Neural progenitor cell (in vitro differentiated cells): ENCODE measurements around the gene SPOPL. TPM values are rescaled to one million over a fixed set of nuclear protein-coding genes. Genes with fewer than 3 reads are reported as not detected.

Experiments used
- DNase-seq: peaks from one replicate; pipeline ENCODE4 v3.0.0-alpha.2; 2016; ENCODE audit warnings: low spot score
- H2AFZ ChIP-seq: fragments of 200-600 bp; sonication (generic); replicated peaks from 2 replicates; pipeline ENCODE4 v1.6.1; 2016; ENCODE audit warnings: antibody characterized with exemption
- H3F3A ChIP-seq: fragments of 200-600 bp; sonication (generic); 2 replicates; pipeline ENCODE4 v1.6.1; 2016; ENCODE audit warnings: antibody characterized with exemption, low read depth
- H3K27ac ChIP-seq: fragments of 200-600 bp; sonication (generic); 2 replicates; pipeline ENCODE4 v1.5.1; 2016; ENCODE audit warnings: mild to moderate bottlenecking
- H3K27me3 ChIP-seq: fragments of 200-600 bp; sonication (generic); 2 replicates; pipeline ENCODE4 v1.6.1; 2016; ENCODE audit warnings: mild to moderate bottlenecking, moderate library complexity
- H3K36me3 ChIP-seq: fragments of 200-600 bp; sonication (generic); 2 replicates; pipeline ENCODE4 v1.5.1; 2016
- H3K4me1 ChIP-seq: fragments of 200-600 bp; sonication (generic); 2 replicates; pipeline ENCODE4 v1.6.1; 2016; ENCODE audit warnings: mixed run types
- H3K4me2 ChIP-seq: fragments of 200-600 bp; sonication (generic); 2 replicates; pipeline ENCODE4 v1.6.1; 2016
- H3K4me3 ChIP-seq: fragments of 200-600 bp; sonication (generic); 2 replicates; pipeline ENCODE4 v1.5.1; 2016
- H3K79me2 ChIP-seq: fragments of 200-600 bp; sonication (generic); 2 replicates; pipeline ENCODE4 v1.6.1; 2016; ENCODE audit warnings: low read depth
- H3K9ac ChIP-seq: fragments of 200-600 bp; sonication (generic); 2 replicates; pipeline ENCODE4 v1.6.1; 2016
- H3K9me3 ChIP-seq: fragments of 200-600 bp; sonication (generic); 2 replicates; pipeline ENCODE4 v1.5.1; 2016; ENCODE audit warnings: low read depth
- H4K20me1 ChIP-seq: fragments of 200-600 bp; sonication (generic); 2 replicates; pipeline ENCODE4 v1.6.1; 2016; ENCODE audit warnings: low read depth
- H3K27ac Mint-ChIP-seq: 3 replicates; pipeline ENCODE4 v1.8.0; 2021; ENCODE audit warnings: mixed read lengths
- H3K27me3 Mint-ChIP-seq: 2 replicates; pipeline ENCODE4 v1.8.0; 2022; ENCODE audit warnings: low read depth, mild to moderate bottlenecking, inconsistent platforms, moderate library complexity, mixed read lengths; ENCODE audit not compliant: insufficient read depth
- H3K36me3 Mint-ChIP-seq: 3 replicates; pipeline ENCODE4 v1.8.0; 2021; ENCODE audit warnings: mixed read lengths
- H3K4me1 Mint-ChIP-seq: 3 replicates; pipeline ENCODE4 v1.8.0; 2021; ENCODE audit warnings: mixed read lengths
- H3K4me3 Mint-ChIP-seq: 3 replicates; pipeline ENCODE4 v1.8.0; 2021; ENCODE audit warnings: mild to moderate bottlenecking, moderate library complexity, mixed read lengths
- H3K9me3 Mint-ChIP-seq: 3 replicates; pipeline ENCODE4 v1.8.0; 2020; ENCODE audit warnings: mixed read lengths
- CTCF ChIP-seq: fragments of 200-600 bp; sonication (generic); IDR thresholded peaks from 2 replicates; pipeline ENCODE4 v1.5.1; 2017; ENCODE audit warnings: antibody characterized with exemption, mild to moderate bottlenecking
- EZH2 ChIP-seq: fragments of 200-600 bp; sonication (generic); IDR thresholded peaks from 2 replicates; pipeline ENCODE4 v1.6.1; 2017; ENCODE audit warnings: antibody characterized with exemption, mild to moderate bottlenecking, moderate library complexity
- EZH2phosphoT487 ChIP-seq: fragments of 200-600 bp; sonication (generic); IDR thresholded peaks from 2 replicates; pipeline ENCODE4 v1.6.1; 2017; ENCODE audit warnings: antibody characterized with exemption
- total RNA-seq: library from RNA; depleted of rRNA; stranded (reverse); fragments of >200 nt; gene quantifications from 2 replicates; pipeline ENCODE4 v1.2.3, GENCODE V29; 2015; ENCODE audit warnings: low replicate concordance

SPOPL gene
- total RNA-seq, 1 donor from 2014 or later = 19.8 TPM

- peaks cover 12% of the 10 kb centered on the region for H3K4me1 Mint-ChIP-seq
- H3K36me3 Mint-ChIP-seq = no peaks in the 10 kb centered on the region
- no peak overlapping the region for H3K4me3 Mint-ChIP-seq
- TF ChIP-seq EZH2 = no peak
- no peak for TF ChIP-seq CTCF
- no peak for TF ChIP-seq EZH2phosphoT487
- Histone ChIP-seq H2AFZ (no peak overlapping the region), H3K36me3 (no peaks in the 10 kb centered on the region), H3K79me2 (no peaks in the 10 kb centered on the region), H3K27ac (no peak overlapping the region), H3K27me3 (no peaks in the 10 kb centered on the region), H3K4me2 (no peak overlapping the region), H3K4me3 (no peak overlapping the region), H3K4me1 (no peaks in the 10 kb centered on the region), H3K9ac (no peak overlapping the region), H3F3A (no peaks in the 10 kb centered on the region), H3K9me3 (no peaks in the 10 kb centered on the region), H4K20me1 (no peaks in the 10 kb centered on the region)
- no peak for DNase-seq
- H3K27me3 Mint-ChIP-seq = no peaks in the 10 kb centered on the region
- H3K9me3 Mint-ChIP-seq = no peaks in the 10 kb centered on the region
- no peak overlapping the region for H3K27ac Mint-ChIP-seq
Observed at GRCh38 chr2:138622613-138623012, 121.0 kb downstream of the SPOPL start.
